K562 (cell line): Measurements from ENCODE around the gene TMEM87B. TPM values are rescaled to one million over a fixed set of nuclear protein-coding genes. Genes with fewer than 3 reads are reported as not detected.

Source experiments
- ATAC-seq: fragments of 200-7000 bp; cut with Tn5 transposase; 3 replicates; pipeline ENCODE4 v1.9.1; 2020; ENCODE audit warnings: moderate library complexity
- BruUV-seq: library from RNA; stranded (reverse); fragments of 400-500 nt; replicated peaks from 2 replicates; lab custom pipeline; 2021; lab: Mats Ljungman, UMichigan
- CTCF ChIA-PET: fragments of 300-600 bp; formaldehyde crosslinking; extraction: SDS; loops from one replicate; lab custom pipeline; 2021; ENCODE audit warnings: low intra/inter-chr PET ratio; lab: Yijun Ruan, JAX
- POLR2A ChIA-PET: fragments of 300-600, 350-650 bp; sonication (Branson Sonifier 250); formaldehyde crosslinking; extraction: SDS; loops from one replicate; lab custom pipeline; 2021; ENCODE audit warnings: antibody characterized with exemption, inconsistent platforms; lab: Yijun Ruan, JAX
- DNase-seq, 4 experiments: peaks; one replicate each; pipeline versions ENCODE4 v3.0.0 to v3.0.0-alpha.2; 2011 to 2018; ENCODE audit warnings: low spot score in 3 of 4, mixed read lengths in 3 of 4; ENCODE audit errors: extremely low read depth in 1 of 4
- FAIRE-seq: peaks from 2 replicates; lab custom pipeline; 2011; peaks lifted over from hg19 to GRCh38; lab: Jason Lieb, UNC
- H2AFZ ChIP-seq: 2 replicates; pipeline ENCODE4 v1.6.0; 2011; ENCODE audit warnings: low read depth, low read length, control low read depth, inconsistent platforms
- H3K27ac ChIP-seq: fragments of 200-600 bp; 3 replicates; pipeline ENCODE4 v1.8.0; 2011; ENCODE audit warnings: low read depth, mild to moderate bottlenecking, control low read depth, inconsistent platforms, low read length, moderate library complexity, mixed read lengths; ENCODE audit errors: extremely low read depth
- H3K27me3 ChIP-seq, 2 experiments: fragments of 300-600 bp in 1 of 2; 2 replicates in 1 of 2; 3 replicates in 1 of 2; pipeline versions ENCODE4 v1.6.0 to v1.8.0; 2011; ENCODE audit warnings: inconsistent platforms in 2 of 2, low read length in 2 of 2, mild to moderate bottlenecking in 1 of 2, mixed read lengths in 1 of 2, moderate library complexity in 1 of 2; ENCODE audit not compliant: control insufficient read depth in 2 of 2, insufficient read depth in 2 of 2
- H3K36me3 ChIP-seq: fragments of 300-600 bp; 3 replicates; pipeline ENCODE4 v1.8.0; 2011; ENCODE audit warnings: mild to moderate bottlenecking, low read length, inconsistent platforms; ENCODE audit not compliant: control insufficient read depth, insufficient read depth
- H3K4me1 ChIP-seq, 2 experiments: fragments of 200-600 bp in 1 of 2; replicated peaks in 1 of 2; 2 replicates in 1 of 2; 3 replicates in 1 of 2; pipeline versions ENCODE4 v1.5.1 to v1.8.0; 2011; ENCODE audit warnings: inconsistent platforms in 2 of 2, low read length in 2 of 2, mild to moderate bottlenecking in 1 of 2, mixed read lengths in 1 of 2, moderate library complexity in 1 of 2; ENCODE audit not compliant: control insufficient read depth in 2 of 2, insufficient read depth in 2 of 2
- H3K4me2 ChIP-seq: 2 replicates; pipeline ENCODE4 v1.6.1; 2011; ENCODE audit warnings: low read length, control low read depth, inconsistent platforms, mixed read lengths; ENCODE audit not compliant: insufficient read depth
- H3K4me3 ChIP-seq: fragments of 200-600 bp; sonication (generic), shearing (Covaris generic); 2 replicates; pipeline ENCODE4 v1.5.1; 2016; ENCODE audit warnings: control low read depth, inconsistent platforms
- H3K79me2 ChIP-seq: fragments of 200-600 bp; 3 replicates; pipeline ENCODE4 v1.8.0; 2011; ENCODE audit warnings: low read length, inconsistent platforms; ENCODE audit not compliant: control insufficient read depth, insufficient read depth
- H3K9ac ChIP-seq, 2 experiments: 2 replicates each; pipeline versions ENCODE4 v1.6.0 to v1.6.1; 2011; ENCODE audit warnings: low read depth in 2 of 2, low read length in 2 of 2, control low read depth in 1 of 2, inconsistent platforms in 1 of 2, mild to moderate bottlenecking in 1 of 2, mixed read lengths in 1 of 2; ENCODE audit not compliant: insufficient read depth in 1 of 2
- H3K9me1 ChIP-seq: one replicate; pipeline ENCODE4 v1.6.0; 2011; ENCODE audit warnings: inconsistent platforms, mild to moderate bottlenecking, low read length, moderate library complexity; ENCODE audit not compliant: control insufficient read depth, insufficient read depth
- H3K9me3 ChIP-seq: replicated peaks from 2 replicates; pipeline ENCODE4 v1.5.1; 2011; ENCODE audit warnings: low read depth, low read length, inconsistent platforms; ENCODE audit not compliant: control insufficient read depth, insufficient read depth
- H4K20me1 ChIP-seq: replicated peaks from 2 replicates; pipeline ENCODE4 v1.6.1; 2011; ENCODE audit warnings: low read length, inconsistent platforms, mixed read lengths; ENCODE audit not compliant: control insufficient read depth, insufficient read depth
- ARID2 ChIP-seq: fragments of 450-650 bp; IDR thresholded peaks from 2 replicates; pipeline ENCODE4 v1.6.1; 2017; ENCODE audit warnings: antibody characterized with exemption, mild to moderate bottlenecking
- E4F1 ChIP-seq: fragments of 250-450 bp; sonication (Bioruptor Pico); IDR thresholded peaks from 2 replicates; pipeline ENCODE4 v1.5.0; 2021; ENCODE audit warnings: mild to moderate bottlenecking, borderline replicate concordance
- FOXP1 ChIP-seq: sonication (generic); formaldehyde crosslinking; IDR thresholded peaks from 2 replicates; pipeline ENCODE4 v1.8.0; 2022; ENCODE audit warnings: mild to moderate bottlenecking, missing genetic modification reagents
- ILK ChIP-seq: fragments of 450-650 bp; IDR thresholded peaks from 2 replicates; pipeline ENCODE4 v1.6.1; 2016; ENCODE audit warnings: missing genetic modification characterization, low read depth, mild to moderate bottlenecking, missing compliant biosample characterization, moderate library complexity, borderline replicate concordance
- MAZ ChIP-seq, 2 experiments: fragments of 450-650 bp in 1 of 2; sonication (generic) in 1 of 2; formaldehyde crosslinking; IDR thresholded peaks in 1 of 2; conservative IDR thresholded peaks in 1 of 2; 2 replicates each; pipeline versions ENCODE4 v1.4.0 to v1.5.0; 2020; ENCODE audit warnings: mild to moderate bottlenecking in 1 of 2, missing genetic modification reagents in 1 of 2
- NFE2 ChIP-seq: IDR thresholded peaks from 2 replicates; pipeline ENCODE4 v1.6.1; 2014; ENCODE audit warnings: antibody characterized with exemption, low read depth
- NR1H2 ChIP-seq: sonication (generic); formaldehyde crosslinking; IDR thresholded peaks from 2 replicates; pipeline ENCODE4 v1.4.0; 2020; ENCODE audit warnings: mild to moderate bottlenecking, missing genetic modification reagents
- ZKSCAN8 ChIP-seq: fragments of 200-800 bp; sonication (Bioruptor generic); IDR thresholded peaks from 2 replicates; pipeline ENCODE4 v1.6.1; 2016; ENCODE audit warnings: missing genetic modification characterization, missing compliant biosample characterization
- ZNF175 ChIP-seq: fragments of 200-800 bp; sonication (Bioruptor generic); IDR thresholded peaks from 2 replicates; pipeline ENCODE4 v1.6.1; 2016; ENCODE audit warnings: low read depth, mild to moderate bottlenecking, missing genetic modification characterization, missing compliant biosample characterization
- ZNF23 ChIP-seq: fragments of 250-450 bp; sonication (Bioruptor Pico); IDR thresholded peaks from 2 replicates; pipeline ENCODE4 v1.4.0; 2020; ENCODE audit warnings: mild to moderate bottlenecking
- ZNF740 ChIP-seq, 3 experiments: fragments of 200-800 bp in 1 of 3; sonication (Bioruptor generic) in 1 of 3; sonication (generic) in 1 of 3; formaldehyde crosslinking in 1 of 3; IDR thresholded peaks; 2 replicates each; pipeline versions ENCODE4 v1.6.1 to v1.8.0; 2016 to 2022; ENCODE audit warnings: mild to moderate bottlenecking in 2 of 3, missing compliant biosample characterization in 2 of 3, missing genetic modification characterization in 2 of 3, missing genetic modification reagents in 1 of 3
- WGBS: fragments of 100-300 bp; shearing (Covaris generic); methylation state at CpG from one replicate; pipeline ENCODE4 v1.1.6; 2016; ENCODE audit warnings: low coverage, mixed read lengths; ENCODE audit not compliant: insufficient coverage; ENCODE audit errors: missing lambda C conversion rate; 5-methylcytosine and 5-hydroxymethylcytosine counted together
- in situ Hi-C: fragments of 300-500 bp; cut with MboI; formaldehyde crosslinking; loops from 4 replicates; pipeline ENCODE4 v1.15.0; 2018; ENCODE audit warnings: inconsistent platforms, mixed read lengths
- intact Hi-C: fragments of 100-400 bp; cut with micrococcal nuclease; formaldehyde crosslinking; loops from 2 replicates; pipeline ENCODE4 v1.14.2; 2022
- polyA plus RNA-seq, 8 experiments: library from polyadenylated mRNA; depleted of rRNA in 4 of 8; stranded (reverse) in 5 of 8; unstranded in 3 of 8; fragments of >200 nt; fragmentation: Nextera tagmentation in 2 of 8; fragmentation: Illumina TruSeq in 1 of 8; extraction: Ambion mirVana in 2 of 8; extraction: Trizol in 1 of 8; gene quantifications; 2 replicates each; pipeline versions ENCODE4 v1.2.1 to v1.2.3, GENCODE V29; 2011 to 2014; ENCODE audit warnings: inconsistent platforms in 1 of 8, missing spikeins in 1 of 8
- total RNA-seq, 7 experiments: library from RNA; depleted of rRNA in 6 of 7; stranded (reverse); fragments of >200 nt in 6 of 7; fragmentation: Illumina TruSeq in 2 of 7; extraction: Trizol in 2 of 7; gene quantifications; 2 replicates each; pipeline versions ENCODE4 v1.2.1 to v1.2.3, GENCODE V29; 2011 to 2021; ENCODE audit warnings: low replicate concordance in 1 of 7
- TF ChIP-seq, protein P1 (sequence below): sonication (generic); formaldehyde crosslinking; IDR thresholded peaks from 2 replicates; pipeline ENCODE4 v1.8.0; 2023; ENCODE audit warnings: mild to moderate bottlenecking, missing genetic modification reagents

TMEM87B gene
- total and polyA plus RNA-seq, 9 of the 15 experiments (the other 6 are each of a cell fraction or from before 2014, with no cell fraction given) = 3.7 to 17.1 (median 11.0) TPM

DNA sequence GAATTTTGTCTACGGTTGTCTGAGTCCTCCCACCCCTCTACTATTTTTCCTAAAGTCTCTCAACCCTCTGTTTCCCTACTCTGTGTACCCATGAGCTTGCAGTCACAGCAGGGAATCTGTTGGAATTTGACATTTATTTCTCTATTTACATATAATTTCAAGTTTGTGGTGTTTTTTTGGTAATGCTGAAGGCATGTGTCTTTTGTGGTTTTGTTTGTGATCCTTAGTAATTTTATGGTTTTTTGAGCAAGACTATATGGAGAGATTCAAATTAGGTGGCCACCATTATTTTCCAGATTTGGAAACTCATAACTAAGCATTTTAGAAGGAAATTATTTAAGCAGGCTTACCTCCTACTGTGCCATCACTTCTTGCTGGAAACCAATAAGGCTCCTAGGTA lies 55.9 kb downstream of the TMEM87B start:
- intact Hi-C loops = loop anchor here (10.0 kb wide), 1 partner anchor 226 kb away; the partner anchor contains the start of gene ANAPC1
- no peak for TF ChIP-seq MAZ (CRISPR knock-in tag; conservative IDR thresholded peaks at IDR 0.05 in 1 of 2, IDR thresholded peaks at IDR 0.05 in 1 of 2)
- TF ChIP-seq ZKSCAN8 = no peak
- TF ChIP-seq NR1H2 = no peak
- TF ChIP-seq FOXP1 (CRISPR knock-in tag) = no peak
- TF ChIP-seq, protein P1, sequence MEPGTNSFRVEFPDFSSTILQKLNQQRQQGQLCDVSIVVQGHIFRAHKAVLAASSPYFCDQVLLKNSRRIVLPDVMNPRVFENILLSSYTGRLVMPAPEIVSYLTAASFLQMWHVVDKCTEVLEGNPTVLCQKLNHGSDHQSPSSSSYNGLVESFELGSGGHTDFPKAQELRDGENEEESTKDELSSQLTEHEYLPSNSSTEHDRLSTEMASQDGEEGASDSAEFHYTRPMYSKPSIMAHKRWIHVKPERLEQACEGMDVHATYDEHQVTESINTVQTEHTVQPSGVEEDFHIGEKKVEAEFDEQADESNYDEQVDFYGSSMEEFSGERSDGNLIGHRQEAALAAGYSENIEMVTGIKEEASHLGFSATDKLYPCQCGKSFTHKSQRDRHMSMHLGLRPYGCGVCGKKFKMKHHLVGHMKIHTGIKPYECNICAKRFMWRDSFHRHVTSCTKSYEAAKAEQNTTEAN (CRISPR knock-in tag) = no peak
- no peak for TF ChIP-seq ILK (tag)
- no peak for TF ChIP-seq ZNF23 (CRISPR knock-in tag)
- no peak for TF ChIP-seq ZNF740 (CRISPR knock-in tag; IDR thresholded peaks at IDR 0.05)
- TF ChIP-seq ZNF740 (tag; IDR thresholded peaks at IDR 0.05) = no peak
- no peak for TF ChIP-seq NFE2
- TF ChIP-seq ARID2 = no peak
- TF ChIP-seq E4F1 (CRISPR knock-in tag) = no peak
- TF ChIP-seq ZNF175 (CRISPR knock-in tag) = no peak
- TF ChIP-seq, all 486 proteins: peak for 0
- Histone ChIP-seq H3K9ac (no peak overlapping the region), H3K4me1 (no peaks in the 10 kb centered on the region), H3K27me3 (no peaks in the 10 kb centered on the region), H2AFZ (no peak overlapping the region), H4K20me1 (no peaks in the 10 kb centered on the region), H3K79me2 (no peaks in the 10 kb centered on the region), H3K9me3 (peaks cover 12% of the 10 kb centered on the region; the same call in 1 of the 2 replicates), H3K4me3 (no peak overlapping the region), H3K36me3 (peaks cover 17% of the 10 kb centered on the region; the same call in 2 of the 3 replicates), H3K9me1 (no peaks in the 10 kb centered on the region), H3K4me2 (no peak overlapping the region), H3K27ac (no peak overlapping the region)
- 75% methylated on average over 1 of the region's 1 CpG for WGBS
- POLR2A ChIA-PET = no interaction called here
- no peak for DNase-seq
- no peak for FAIRE-seq
- no TSS peak for BruUV-seq
- CTCF ChIA-PET = no interaction called here
- ATAC-seq = no peak
- in situ Hi-C loops = no loop called here
